Activated CD8-positive, alpha-beta T cell treated with anti-CD3 and anti-CD28 coated beads, Interleukin-2, amount 10 ng/mL, durations not matched to agents 7 days and 5 days (primary cell): Measurements from ENCODE around the gene SH3PXD2A. TPM values are rescaled to one million over a fixed set of nuclear protein-coding genes. Genes with fewer than 3 reads are reported as not detected.

ENCODE experiments used
- ATAC-seq: fragments of 150-1000 bp; cut with Tn5 transposase; one replicate; pipeline ENCODE4 v1.10.0; 2021; ENCODE audit warnings: moderate library complexity
- CTCF ChIA-PET: fragments of 350-600 bp; sonication (Branson Sonifier 250); formaldehyde crosslinking; loops from one replicate; lab custom pipeline; 2021; ENCODE audit warnings: antibody characterized with exemption; lab: Charles Lee
- POLR2A ChIA-PET: fragments of 350-600 bp; sonication (Branson Sonifier 250); formaldehyde crosslinking; loops from one replicate; lab custom pipeline; 2021; ENCODE audit warnings: antibody characterized with exemption; lab: Charles Lee
- DNase-seq: peaks from one replicate; pipeline ENCODE4 v3.0.0-alpha.2; 2020
- H3K27ac Mint-ChIP-seq: one replicate; pipeline ENCODE4 v1.8.0; 2021; ENCODE audit warnings: mild to moderate bottlenecking, mixed read lengths
- H3K27me3 Mint-ChIP-seq: one replicate; pipeline ENCODE4 v1.8.0; 2021; ENCODE audit warnings: low read depth, mixed read lengths
- H3K36me3 Mint-ChIP-seq: one replicate; pipeline ENCODE4 v1.8.0; 2021; ENCODE audit warnings: low read depth, mixed read lengths
- H3K4me1 Mint-ChIP-seq: one replicate; pipeline ENCODE4 v1.8.0; 2021; ENCODE audit warnings: low read depth, mixed read lengths
- H3K4me3 Mint-ChIP-seq: one replicate; pipeline ENCODE4 v1.8.0; 2021; ENCODE audit warnings: mild to moderate bottlenecking, mixed read lengths
- H3K9me3 Mint-ChIP-seq: one replicate; pipeline ENCODE4 v1.8.0; 2022; ENCODE audit warnings: mixed read lengths; ENCODE audit not compliant: insufficient read depth
- total RNA-seq, 2 experiments: library from RNA; stranded (reverse); gene quantifications; one replicate each; pipeline ENCODE4 v1.2.3, GENCODE V29; 2021

Gene SH3PXD2A
- total RNA-seq, 2 experiments from 2014 or later = 8.5 to 9.4 TPM

DNA sequence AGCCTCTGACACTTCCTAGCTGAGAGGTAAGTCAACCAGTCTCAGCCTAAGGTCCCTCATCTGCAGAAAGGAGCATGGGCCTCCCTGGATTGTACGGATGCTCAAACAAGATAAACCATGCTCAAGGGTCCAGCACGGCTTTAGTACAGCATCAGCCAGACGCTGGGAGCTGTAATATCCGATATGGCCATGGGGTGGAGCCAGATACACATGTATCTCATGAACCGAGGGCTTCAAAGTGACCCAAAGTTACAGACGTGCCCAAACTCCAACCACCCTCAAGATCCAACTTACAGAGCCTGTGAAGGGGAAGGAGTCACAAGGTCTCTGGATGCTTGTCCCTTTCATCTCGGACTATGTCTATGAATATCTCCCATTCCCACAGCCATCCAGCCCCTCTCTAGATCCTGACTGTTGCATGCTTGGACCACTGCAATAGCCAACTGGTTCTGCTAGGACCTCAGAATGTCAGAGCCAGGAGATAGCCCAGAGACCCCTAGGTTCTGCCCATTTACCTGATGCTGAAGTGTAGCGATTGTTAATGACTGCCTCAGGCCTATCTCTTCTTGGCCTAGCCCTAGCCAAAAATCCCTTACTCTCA, 142.4 kb downstream of the SH3PXD2A start:
- Mint-ChIP-seq H3K4me3 (no peak overlapping the region), H3K4me1 (peaks cover 5% of the 10 kb centered on the region), H3K9me3 (no peaks in the 10 kb centered on the region), H3K27me3 (peaks cover 3% of the 10 kb centered on the region), H3K27ac (no peak overlapping the region), H3K36me3 (no peaks in the 10 kb centered on the region)
- ChIA-PET CTCF (interaction anchor here (0.7 to 6.0 kb wide), 40 partner anchors 9 to 498 kb away, joined by 3 to 91 read pairs (median 5); partner anchors contain the start of gene SH3PXD2A), POLR2A (no interaction called here)
- peak; percentile 88 for DNase-seq
- ATAC-seq = peak; percentile 86

DNA sequence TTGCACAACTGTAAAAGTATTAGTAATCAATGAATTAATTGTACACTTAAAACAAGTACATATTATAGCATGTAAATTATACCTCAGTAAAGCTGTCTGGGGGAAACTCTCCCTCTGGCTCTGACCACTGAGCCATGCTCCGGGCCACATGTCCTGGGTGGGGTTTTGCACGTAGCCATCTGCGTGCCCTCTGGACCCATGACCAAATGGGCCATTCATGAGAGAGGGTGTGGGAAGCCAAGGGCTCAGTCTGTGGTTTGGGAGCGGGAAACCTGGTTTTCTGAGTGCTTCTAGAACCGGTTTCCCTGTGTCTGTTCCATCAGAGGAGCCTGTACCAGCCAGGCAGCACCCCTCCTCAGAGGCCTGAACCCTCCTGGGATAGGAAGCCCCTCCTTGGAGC, 143.2 kb downstream of the SH3PXD2A start:
- CTCF ChIA-PET = interaction anchor here (0.7 to 6.0 kb wide), 29 partner anchors 10 to 501 kb away, joined by 3 to 91 read pairs (median 6); partner anchors contain the start of gene SH3PXD2A
- POLR2A ChIA-PET = no interaction called here
- H3K4me3 Mint-ChIP-seq = no peak overlapping the region
- H3K9me3 Mint-ChIP-seq = no peaks in the 10 kb centered on the region
- DNase-seq (no peak), ATAC-seq (no peak)
- H3K27me3 Mint-ChIP-seq = peaks cover 3% of the 10 kb centered on the region
- H3K4me1 Mint-ChIP-seq = peaks cover 5% of the 10 kb centered on the region
- H3K27ac Mint-ChIP-seq = no peak overlapping the region
- H3K36me3 Mint-ChIP-seq = no peaks in the 10 kb centered on the region

DNA sequence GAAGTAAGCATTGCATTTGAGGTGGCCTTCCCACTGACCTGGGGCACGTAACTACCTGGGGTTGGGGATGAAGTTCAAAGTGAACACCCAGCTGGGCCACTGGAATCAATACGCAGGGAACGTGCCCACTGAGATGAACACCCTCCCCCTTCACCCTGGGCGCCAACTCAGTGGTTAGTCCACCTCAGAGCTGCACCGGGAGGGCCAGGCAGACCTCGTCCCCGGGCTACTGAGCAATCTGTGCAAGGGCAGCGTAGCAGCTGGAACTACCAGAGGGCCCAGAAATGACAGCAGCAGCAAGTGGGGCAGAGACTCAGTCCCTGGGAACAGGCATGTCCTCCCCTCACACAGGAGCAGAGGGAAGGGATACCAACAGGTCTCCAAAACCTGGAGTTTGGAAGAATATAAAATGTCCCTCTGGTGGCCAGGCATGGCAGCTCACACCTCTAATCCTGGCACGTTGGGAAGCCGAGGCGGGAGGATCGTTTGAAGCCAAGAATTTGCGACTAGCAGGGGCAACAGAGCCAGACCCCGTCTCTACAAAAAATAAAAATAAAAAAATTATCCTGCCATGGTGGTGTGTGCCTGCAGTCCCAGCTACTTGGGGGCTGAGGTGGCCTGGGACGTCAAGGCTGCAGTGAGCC, 143.9 kb downstream of the SH3PXD2A start:
- H3K4me3 Mint-ChIP-seq = no peak overlapping the region
- H3K4me1 Mint-ChIP-seq = peaks cover 5% of the 10 kb centered on the region
- no peak for DNase-seq
- no peak overlapping the region for H3K27ac Mint-ChIP-seq
- no peak for ATAC-seq
- ChIA-PET POLR2A (no interaction called here), CTCF (interaction anchor here (0.6 to 6.0 kb wide), 8 partner anchors 9 to 502 kb away, joined by 3 to 91 read pairs (median 4); partner anchors contain the start of gene SH3PXD2A)
- H3K27me3 Mint-ChIP-seq = peaks cover 3% of the 10 kb centered on the region
- H3K36me3 Mint-ChIP-seq = no peaks in the 10 kb centered on the region
- no peaks in the 10 kb centered on the region for H3K9me3 Mint-ChIP-seq

DNA sequence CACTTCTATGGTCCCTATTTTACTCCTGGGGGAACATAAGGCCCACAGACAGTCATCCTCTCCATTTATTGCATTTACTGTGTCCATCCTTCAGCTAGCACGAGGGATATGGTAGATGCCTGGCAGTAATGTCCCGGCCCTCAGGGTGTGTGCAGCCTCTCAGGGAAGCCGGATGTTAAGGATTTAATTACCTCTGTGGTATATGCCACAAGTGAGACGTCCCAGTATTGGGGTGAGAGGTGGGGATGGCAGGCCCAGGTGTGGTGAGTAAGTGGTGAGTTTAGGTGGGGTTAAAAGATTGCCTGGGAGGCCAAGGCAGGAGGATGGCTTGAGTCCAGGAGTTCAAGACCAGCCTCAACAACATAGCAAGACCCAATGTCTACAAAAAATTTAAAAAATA, 144.9 kb downstream of the SH3PXD2A start:
- no peak for ATAC-seq
- no peak overlapping the region for H3K4me3 Mint-ChIP-seq
- H3K4me1 Mint-ChIP-seq = peaks cover 5% of the 10 kb centered on the region
- H3K27me3 Mint-ChIP-seq = peaks cover 3% of the 10 kb centered on the region
- DNase-seq = no peak
- H3K9me3 Mint-ChIP-seq = no peaks in the 10 kb centered on the region
- ChIA-PET POLR2A (no interaction called here), CTCF (interaction anchor here (0.7 to 6.0 kb wide), 6 partner anchors 14 to 176 kb away, joined by 3 to 91 read pairs (median 4); partner anchors contain the start of gene SH3PXD2A)
- H3K27ac Mint-ChIP-seq = no peak overlapping the region
- no peaks in the 10 kb centered on the region for H3K36me3 Mint-ChIP-seq

DNA sequence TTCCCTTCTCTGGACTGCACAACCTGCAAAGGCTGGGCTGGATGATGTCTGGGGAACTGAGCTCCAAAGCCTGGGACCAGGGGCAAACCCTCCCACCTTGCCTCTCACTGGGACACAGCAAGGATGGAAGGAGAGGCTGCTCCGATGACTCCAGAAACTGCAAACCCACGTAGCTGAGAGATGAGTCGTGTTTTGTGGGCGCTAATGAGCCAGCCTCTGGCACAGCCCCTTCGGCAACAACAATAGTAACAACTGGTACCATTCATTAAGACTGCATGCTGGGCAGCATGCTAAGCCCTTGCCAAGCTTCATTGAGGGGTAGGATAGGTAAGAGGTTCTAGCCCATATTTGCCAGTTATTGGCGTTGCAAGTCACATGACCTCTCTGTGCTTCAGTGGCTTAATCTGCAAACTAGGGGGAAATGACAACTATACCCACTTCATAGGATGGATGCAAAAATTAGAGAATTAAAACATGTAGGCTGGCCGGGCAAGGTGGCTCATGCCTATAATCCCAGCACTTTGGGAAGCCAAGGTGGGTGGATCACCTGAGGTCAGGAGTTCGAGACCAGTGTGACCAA, 145.9 kb downstream of the SH3PXD2A start:
- ATAC-seq (no peak), DNase-seq (no peak)
- Mint-ChIP-seq H3K9me3 (no peaks in the 10 kb centered on the region), H3K4me3 (no peak overlapping the region), H3K4me1 (peaks cover 5% of the 10 kb centered on the region), H3K27ac (no peak overlapping the region), H3K27me3 (peaks cover 3% of the 10 kb centered on the region), H3K36me3 (no peaks in the 10 kb centered on the region)
- ChIA-PET POLR2A (no interaction called here), CTCF (interaction anchor here (0.8 to 6.0 kb wide), 5 partner anchors 13 to 177 kb away, joined by 3 to 69 read pairs (median 3); no protein-coding TSS in a partner anchor)

DNA sequence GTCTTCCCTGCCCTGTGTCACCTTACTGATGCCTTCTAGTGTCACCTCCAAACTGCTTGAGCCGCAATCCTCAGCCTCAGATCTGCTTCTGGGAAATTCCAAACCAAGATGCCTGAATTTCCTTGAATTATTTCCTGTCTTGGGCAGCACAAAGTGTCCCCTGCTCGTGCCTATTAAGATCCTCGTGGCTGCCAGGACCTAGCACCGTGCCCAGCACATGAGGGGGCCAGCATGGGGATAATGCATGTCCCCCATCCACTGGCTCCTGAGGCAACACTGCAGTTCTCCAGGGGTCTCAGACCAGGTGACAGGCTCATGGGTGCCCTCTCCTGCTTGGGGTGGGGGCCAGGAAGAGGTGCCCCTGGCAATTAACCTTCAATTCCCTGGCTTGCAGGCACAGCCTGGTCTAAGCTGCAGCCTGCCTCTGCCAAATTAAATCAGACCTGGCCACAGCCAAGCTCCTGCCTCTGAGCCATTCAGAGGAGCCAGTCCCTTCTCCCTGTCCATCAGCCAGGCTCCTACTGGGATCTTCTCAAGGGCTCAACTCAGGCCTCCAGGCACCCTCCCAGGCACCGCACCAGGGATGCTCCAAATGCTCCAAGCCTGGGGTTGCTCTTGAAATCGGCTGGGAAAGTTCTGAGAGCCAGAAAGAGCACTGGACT, 146.6 kb downstream of the SH3PXD2A start:
- ChIA-PET POLR2A (no interaction called here), CTCF (interaction anchor here (0.8 to 1.9 kb wide), 5 partner anchors 12 to 160 kb away, joined by 3 to 6 read pairs (median 3); no protein-coding TSS in a partner anchor)
- Mint-ChIP-seq H3K27me3 (peaks cover 3% of the 10 kb centered on the region), H3K27ac (no peak overlapping the region), H3K4me3 (no peak overlapping the region), H3K4me1 (peaks cover 7% of the 10 kb centered on the region), H3K36me3 (no peaks in the 10 kb centered on the region), H3K9me3 (no peaks in the 10 kb centered on the region)
- DNase-seq (no peak), ATAC-seq (no peak)

DNA sequence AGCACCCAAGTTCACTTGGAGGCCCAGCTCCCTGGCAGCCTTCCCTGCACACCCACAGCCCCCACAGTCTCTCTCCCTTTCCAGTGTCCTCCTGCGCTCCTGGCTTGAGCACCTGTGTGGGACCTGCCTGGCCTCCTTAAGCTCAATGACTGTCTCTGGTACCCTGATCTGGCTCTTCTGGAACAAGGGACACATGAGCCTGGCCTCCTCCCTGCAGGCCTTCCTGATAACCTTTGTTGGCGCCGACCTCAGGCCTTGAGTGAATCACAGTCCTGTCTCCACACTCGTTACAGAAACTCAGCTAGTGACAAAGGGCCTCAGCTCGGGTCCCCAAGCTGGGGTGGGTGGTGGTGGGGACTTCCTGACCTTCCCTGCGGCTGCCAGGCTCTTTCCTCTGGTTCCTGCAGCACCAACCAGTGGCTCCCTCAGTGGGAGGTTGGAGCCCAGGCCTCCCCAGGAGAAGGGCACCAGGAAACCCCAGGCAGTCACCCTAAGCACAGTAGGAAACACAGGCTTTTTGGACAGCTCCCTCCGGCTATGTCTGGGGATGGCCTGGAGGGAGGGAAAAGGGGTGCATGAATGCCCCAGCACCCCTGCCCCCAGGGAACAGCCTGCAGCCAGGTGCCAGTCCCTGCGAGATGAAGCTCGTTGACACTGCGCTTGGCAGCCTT, 147.3 kb downstream of the SH3PXD2A start:
- Mint-ChIP-seq H3K27ac (no peak overlapping the region), H3K4me1 (peaks cover 5% of the 10 kb centered on the region)
- CTCF ChIA-PET = interaction anchor here (0.9 to 1.9 kb wide), 4 partner anchors 11 to 45 kb away, joined by 3 to 6 read pairs (median 6); no protein-coding TSS in a partner anchor

DNA sequence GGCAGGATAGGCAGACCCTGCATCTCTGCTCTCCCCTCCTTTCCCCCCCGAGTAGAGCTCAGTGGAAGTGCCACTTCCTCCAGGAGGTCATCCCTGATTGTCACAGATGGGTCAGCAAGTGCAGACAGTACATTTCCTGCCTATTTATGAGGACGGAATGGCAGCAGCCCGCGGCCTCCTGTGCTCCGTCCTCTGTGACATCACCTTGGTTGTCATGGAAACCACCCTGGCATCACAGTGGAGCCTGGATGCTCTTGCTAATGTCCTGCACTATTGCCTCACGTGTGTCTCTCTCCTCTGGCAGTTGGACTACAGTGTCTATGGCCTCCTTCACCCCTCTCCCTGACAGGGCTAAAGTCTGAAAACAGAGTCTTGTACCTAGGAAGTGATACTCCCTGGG, 148.6 kb downstream of the SH3PXD2A start:
- CTCF ChIA-PET = interaction anchor here (1.2 to 1.9 kb wide), 3 partner anchors 10 to 21 kb away, joined by 5 to 6 read pairs (median 6); no protein-coding TSS in a partner anchor

More for the DNA sequence above, 147.3 kb downstream of the SH3PXD2A start:
- Mint-ChIP-seq H3K27me3 (peaks cover 3% of the 10 kb centered on the region), H3K9me3 (no peaks in the 10 kb centered on the region), H3K36me3 (no peaks in the 10 kb centered on the region), H3K4me3 (no peak overlapping the region)
- ATAC-seq = no peak
- POLR2A ChIA-PET = no interaction called here
- no peak for DNase-seq

DNA sequence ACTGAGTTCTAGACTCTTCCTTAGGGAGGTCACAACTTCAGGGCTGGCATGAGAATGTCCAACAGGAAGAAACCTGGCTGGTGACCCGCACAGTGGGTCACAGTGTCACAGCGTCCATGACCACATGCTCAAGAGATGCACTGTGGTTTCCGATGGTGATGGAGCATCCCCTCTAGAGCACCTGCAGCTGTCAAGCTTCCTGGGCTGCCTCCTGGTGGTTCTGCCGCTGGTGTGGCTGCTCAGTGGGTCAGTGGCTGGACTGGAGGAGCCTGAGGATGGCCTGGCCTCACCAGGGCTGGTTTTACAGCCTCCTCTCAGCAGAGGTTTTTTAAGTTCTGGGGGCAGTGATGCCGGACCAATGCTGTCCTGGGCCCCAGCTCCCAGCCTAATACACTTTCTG, 149.3 kb downstream of the SH3PXD2A start:
- peaks cover 2% of the 10 kb centered on the region for H3K4me1 Mint-ChIP-seq
- CTCF ChIA-PET = interaction anchor here (4.5 kb wide), 1 partner anchor 20 kb away, joined by 26 read pairs; no protein-coding TSS in a partner anchor
- POLR2A ChIA-PET = interaction anchor here (2.1 kb wide), 1 partner anchor 9 kb away, joined by 5 read pairs; no protein-coding TSS in a partner anchor

More for the DNA sequence above, 148.6 kb downstream of the SH3PXD2A start:
- DNase-seq (no peak), ATAC-seq (no peak)
- no peak overlapping the region for H3K4me3 Mint-ChIP-seq
- no peaks in the 10 kb centered on the region for H3K36me3 Mint-ChIP-seq
- H3K27ac Mint-ChIP-seq = no peak overlapping the region
- no peaks in the 10 kb centered on the region for H3K9me3 Mint-ChIP-seq
- peaks cover 2% of the 10 kb centered on the region for H3K4me1 Mint-ChIP-seq
- POLR2A ChIA-PET = interaction anchor here (2.1 kb wide), 1 partner anchor 10 kb away, joined by 5 read pairs; no protein-coding TSS in a partner anchor
- peaks cover 3% of the 10 kb centered on the region for H3K27me3 Mint-ChIP-seq

DNA sequence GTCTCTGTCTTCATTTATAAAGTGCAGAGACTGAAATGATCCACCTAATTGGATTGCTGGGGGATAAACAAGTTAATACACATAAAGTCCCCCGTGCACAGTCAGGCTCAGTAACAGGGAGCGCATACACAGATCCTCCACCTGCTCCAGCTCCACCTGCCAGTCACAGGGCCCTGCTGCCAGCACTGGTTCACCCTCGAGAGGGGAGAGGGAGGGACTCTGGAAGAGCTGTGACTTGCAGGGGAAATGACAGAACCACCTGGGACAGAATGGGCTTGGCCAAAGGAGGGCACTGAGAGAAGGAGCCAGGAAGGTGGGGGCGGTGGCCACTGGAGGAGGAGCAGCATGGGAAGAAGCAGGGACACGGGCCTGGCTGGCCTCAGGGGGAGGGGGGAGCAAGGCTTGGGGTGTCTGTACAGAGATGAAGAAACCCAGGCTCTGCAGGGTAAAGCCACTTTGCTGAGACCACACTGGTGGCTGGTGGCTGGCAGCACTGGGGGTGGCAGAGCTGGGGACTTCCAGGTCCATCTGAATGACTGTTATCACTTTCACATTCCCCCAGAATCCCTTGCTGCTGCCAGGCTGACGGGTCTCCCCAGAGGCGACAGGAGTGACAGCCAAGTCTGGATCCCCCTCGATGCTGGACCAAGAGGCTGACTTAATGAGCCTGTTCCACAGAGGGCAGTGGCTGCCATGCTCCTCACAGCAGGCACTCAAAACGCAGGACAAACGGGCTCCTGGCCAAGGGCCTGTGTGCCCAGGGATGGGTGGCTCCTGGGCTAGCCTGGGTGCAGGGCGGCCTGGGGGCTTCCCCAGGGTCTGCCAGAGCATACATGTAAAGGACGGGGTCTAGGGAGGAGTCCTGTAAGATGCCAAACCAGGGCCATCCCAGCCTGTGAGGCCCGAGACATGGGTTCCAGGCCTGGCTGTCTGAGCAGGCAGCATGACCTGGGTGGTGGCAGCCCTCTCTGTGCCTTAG, 151.1 kb downstream of the SH3PXD2A start:
- CTCF ChIA-PET = interaction anchor here (2.0 to 4.5 kb wide), 2 partner anchors 9 to 18 kb away, joined by 8 to 26 read pairs; no protein-coding TSS in a partner anchor
- Mint-ChIP-seq H3K4me1 (peaks cover 2% of the 10 kb centered on the region), H3K4me3 (no peak overlapping the region), H3K9me3 (no peaks in the 10 kb centered on the region), H3K27ac (no peak overlapping the region), H3K36me3 (no peaks in the 10 kb centered on the region), H3K27me3 (no peaks in the 10 kb centered on the region)
- DNase-seq (no peak), ATAC-seq (no peak)
- POLR2A ChIA-PET = no interaction called here

More for the DNA sequence above, 149.3 kb downstream of the SH3PXD2A start:
- no peak overlapping the region for H3K4me3 Mint-ChIP-seq
- H3K36me3 Mint-ChIP-seq = no peaks in the 10 kb centered on the region
- DNase-seq (no peak), ATAC-seq (no peak)
- no peaks in the 10 kb centered on the region for H3K9me3 Mint-ChIP-seq
- H3K27me3 Mint-ChIP-seq = peaks cover 2% of the 10 kb centered on the region
- no peak overlapping the region for H3K27ac Mint-ChIP-seq
